Measurements from ENCODE around the gene NCOA5. TPM values are rescaled to one million over a fixed set of nuclear protein-coding genes. Genes with fewer than 3 reads are reported as not detected.

The NCOA5 gene
- total and polyA plus RNA-seq, 9 of the 15 experiments (the other 6 are each of a cell fraction or from before 2014, with no cell fraction given): 3.9 to 22.8 (median 13.8) TPM

DNA sequence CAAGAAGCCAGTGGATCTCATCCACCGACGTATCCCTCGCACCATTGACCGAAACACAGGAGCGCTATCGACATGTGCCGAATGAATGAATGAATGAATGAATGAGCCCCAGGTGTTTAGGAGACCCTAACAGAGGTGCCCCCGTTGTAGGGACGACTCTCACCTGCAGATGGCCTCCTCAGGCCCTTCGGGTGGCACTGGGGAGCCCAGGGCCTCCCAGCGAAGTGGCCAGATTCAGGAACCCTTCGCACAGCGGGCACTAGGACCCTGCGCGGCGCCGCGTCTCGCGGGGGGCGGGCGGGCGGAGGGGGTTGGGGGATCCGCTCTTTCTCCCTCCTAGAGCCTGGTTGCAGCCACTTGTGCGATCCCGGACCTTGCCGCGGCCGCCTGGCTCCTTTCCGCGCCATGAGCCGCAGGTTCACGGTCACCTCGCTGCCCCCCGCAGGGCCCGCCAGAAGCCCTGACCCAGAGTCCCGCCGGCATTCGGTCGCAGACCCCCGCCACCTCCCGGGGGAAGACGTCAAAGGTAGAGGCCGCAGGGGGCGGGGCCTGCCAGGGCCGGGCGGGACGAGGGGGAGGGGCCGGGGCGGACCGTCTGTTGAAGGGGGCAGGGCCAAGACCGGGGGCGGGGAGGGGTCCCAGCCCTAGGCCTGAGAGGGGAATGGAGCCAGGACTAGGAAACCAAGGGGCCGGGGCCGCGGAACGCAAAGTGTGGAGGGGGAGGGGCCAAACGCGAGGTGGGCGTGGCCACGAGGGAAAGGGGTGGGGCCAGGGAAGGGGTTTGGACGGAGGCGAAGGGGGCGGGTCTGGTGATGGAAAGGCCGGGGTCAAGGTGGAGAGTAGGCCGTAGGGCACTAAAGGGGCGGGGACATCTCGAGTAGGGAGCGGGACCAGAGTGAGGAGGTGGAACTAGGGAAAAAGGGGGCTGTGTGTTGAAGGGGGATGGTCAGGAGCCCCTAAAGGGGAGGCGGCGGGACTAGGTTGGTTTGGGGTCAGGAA, 68.1 kb downstream of the NCOA5 start (continued):
- TF ChIP-seq, protein P1, sequence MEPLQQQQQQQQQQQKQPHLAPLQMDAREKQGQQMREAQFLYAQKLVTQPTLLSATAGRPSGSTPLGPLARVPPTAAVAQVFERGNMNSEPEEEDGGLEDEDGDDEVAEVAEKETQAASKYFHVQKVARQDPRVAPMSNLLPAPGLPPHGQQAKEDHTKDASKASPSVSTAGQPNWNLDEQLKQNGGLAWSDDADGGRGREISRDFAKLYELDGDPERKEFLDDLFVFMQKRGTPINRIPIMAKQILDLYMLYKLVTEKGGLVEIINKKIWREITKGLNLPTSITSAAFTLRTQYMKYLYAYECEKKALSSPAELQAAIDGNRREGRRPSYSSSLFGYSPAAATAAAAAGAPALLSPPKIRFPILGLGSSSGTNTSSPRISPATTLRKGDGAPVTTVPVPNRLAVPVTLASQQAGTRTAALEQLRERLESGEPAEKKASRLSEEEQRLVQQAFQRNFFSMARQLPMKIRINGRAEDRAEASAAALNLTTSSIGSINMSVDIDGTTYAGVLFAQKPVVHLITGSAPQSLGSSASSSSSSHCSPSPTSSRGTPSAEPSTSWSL (CRISPR knock-in tag; IDR thresholded peaks at IDR 0.05; ENCODE audit: borderline replicate concordance): no peak
- TF ChIP-seq FOS (IDR thresholded peaks at IDR 0.05; ENCODE audit: extremely low read depth, insufficient read length): no peak
- TF ChIP-seq YBX1 (IDR thresholded peaks at IDR 0.05): no peak
- no peak for TF ChIP-seq ZKSCAN1 (IDR thresholded peaks at IDR 0.05; ENCODE audit: low read depth, low read length)
- TF ChIP-seq, protein P2, sequence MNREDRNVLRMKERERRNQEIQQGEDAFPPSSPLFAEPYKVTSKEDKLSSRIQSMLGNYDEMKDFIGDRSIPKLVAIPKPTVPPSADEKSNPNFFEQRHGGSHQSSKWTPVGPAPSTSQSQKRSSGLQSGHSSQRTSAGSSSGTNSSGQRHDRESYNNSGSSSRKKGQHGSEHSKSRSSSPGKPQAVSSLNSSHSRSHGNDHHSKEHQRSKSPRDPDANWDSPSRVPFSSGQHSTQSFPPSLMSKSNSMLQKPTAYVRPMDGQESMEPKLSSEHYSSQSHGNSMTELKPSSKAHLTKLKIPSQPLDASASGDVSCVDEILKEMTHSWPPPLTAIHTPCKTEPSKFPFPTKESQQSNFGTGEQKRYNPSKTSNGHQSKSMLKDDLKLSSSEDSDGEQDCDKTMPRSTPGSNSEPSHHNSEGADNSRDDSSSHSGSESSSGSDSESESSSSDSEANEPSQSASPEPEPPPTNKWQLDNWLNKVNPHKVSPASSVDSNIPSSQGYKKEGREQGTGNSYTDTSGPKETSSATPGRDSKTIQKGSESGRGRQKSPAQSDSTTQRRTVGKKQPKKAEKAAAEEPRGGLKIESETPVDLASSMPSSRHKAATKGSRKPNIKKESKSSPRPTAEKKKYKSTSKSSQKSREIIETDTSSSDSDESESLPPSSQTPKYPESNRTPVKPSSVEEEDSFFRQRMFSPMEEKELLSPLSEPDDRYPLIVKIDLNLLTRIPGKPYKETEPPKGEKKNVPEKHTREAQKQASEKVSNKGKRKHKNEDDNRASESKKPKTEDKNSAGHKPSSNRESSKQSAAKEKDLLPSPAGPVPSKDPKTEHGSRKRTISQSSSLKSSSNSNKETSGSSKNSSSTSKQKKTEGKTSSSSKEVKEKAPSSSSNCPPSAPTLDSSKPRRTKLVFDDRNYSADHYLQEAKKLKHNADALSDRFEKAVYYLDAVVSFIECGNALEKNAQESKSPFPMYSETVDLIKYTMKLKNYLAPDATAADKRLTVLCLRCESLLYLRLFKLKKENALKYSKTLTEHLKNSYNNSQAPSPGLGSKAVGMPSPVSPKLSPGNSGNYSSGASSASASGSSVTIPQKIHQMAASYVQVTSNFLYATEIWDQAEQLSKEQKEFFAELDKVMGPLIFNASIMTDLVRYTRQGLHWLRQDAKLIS (CRISPR knock-in tag; IDR thresholded peaks at IDR 0.05): no peak
- TF ChIP-seq HDAC2 (IDR thresholded peaks at IDR 0.05): 0 out of 2 replicates have a peak, but pooled peaks have one; percentile 33
- TF ChIP-seq, protein P3, sequence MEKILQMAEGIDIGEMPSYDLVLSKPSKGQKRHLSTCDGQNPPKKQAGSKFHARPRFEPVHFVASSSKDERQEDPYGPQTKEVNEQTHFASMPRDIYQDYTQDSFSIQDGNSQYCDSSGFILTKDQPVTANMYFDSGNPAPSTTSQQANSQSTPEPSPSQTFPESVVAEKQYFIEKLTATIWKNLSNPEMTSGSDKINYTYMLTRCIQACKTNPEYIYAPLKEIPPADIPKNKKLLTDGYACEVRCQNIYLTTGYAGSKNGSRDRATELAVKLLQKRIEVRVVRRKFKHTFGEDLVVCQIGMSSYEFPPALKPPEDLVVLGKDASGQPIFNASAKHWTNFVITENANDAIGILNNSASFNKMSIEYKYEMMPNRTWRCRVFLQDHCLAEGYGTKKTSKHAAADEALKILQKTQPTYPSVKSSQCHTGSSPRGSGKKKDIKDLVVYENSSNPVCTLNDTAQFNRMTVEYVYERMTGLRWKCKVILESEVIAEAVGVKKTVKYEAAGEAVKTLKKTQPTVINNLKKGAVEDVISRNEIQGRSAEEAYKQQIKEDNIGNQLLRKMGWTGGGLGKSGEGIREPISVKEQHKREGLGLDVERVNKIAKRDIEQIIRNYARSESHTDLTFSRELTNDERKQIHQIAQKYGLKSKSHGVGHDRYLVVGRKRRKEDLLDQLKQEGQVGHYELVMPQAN (IDR thresholded peaks at IDR 0.05; ENCODE audit: borderline replicate concordance): no peak
- no peak for TF ChIP-seq TEAD4 (IDR thresholded peaks at IDR 0.05; ENCODE audit: low read length)
- TF ChIP-seq TEAD4 (CRISPR knock-in tag; IDR thresholded peaks at IDR 0.05; ENCODE audit: borderline replicate concordance): no peak
- no peak for TF ChIP-seq SETDB1 (IDR thresholded peaks at IDR 0.05; ENCODE audit: low read length)
- no peak for TF ChIP-seq ZNF668 (CRISPR knock-in tag; IDR thresholded peaks at IDR 0.05)
- TF ChIP-seq KAT2B (IDR thresholded peaks at IDR 0.05; ENCODE audit: low read depth, low read length): no peak
- TF ChIP-seq MTF1 (CRISPR knock-in tag; IDR thresholded peaks at IDR 0.05; ENCODE audit: borderline replicate concordance): no peak
- TF ChIP-seq FUS (optimal IDR thresholded peaks at IDR 0.05; ENCODE audit: low read depth, low read length): no peak
- TF ChIP-seq, protein P4, sequence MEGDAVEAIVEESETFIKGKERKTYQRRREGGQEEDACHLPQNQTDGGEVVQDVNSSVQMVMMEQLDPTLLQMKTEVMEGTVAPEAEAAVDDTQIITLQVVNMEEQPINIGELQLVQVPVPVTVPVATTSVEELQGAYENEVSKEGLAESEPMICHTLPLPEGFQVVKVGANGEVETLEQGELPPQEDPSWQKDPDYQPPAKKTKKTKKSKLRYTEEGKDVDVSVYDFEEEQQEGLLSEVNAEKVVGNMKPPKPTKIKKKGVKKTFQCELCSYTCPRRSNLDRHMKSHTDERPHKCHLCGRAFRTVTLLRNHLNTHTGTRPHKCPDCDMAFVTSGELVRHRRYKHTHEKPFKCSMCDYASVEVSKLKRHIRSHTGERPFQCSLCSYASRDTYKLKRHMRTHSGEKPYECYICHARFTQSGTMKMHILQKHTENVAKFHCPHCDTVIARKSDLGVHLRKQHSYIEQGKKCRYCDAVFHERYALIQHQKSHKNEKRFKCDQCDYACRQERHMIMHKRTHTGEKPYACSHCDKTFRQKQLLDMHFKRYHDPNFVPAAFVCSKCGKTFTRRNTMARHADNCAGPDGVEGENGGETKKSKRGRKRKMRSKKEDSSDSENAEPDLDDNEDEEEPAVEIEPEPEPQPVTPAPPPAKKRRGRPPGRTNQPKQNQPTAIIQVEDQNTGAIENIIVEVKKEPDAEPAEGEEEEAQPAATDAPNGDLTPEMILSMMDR (IDR thresholded peaks at IDR 0.05 in 2 of 3, conservative IDR thresholded peaks at IDR 0.05 in 1 of 3; ENCODE audit: insufficient read depth in 2 of 3, low read depth in 1 of 3, low read length in 3 of 3): peak in 1 of 3 experiments; percentile 14; a peak in 1 of 6 replicates
- no peak for TF ChIP-seq FOXA3 (CRISPR knock-in tag; conservative IDR thresholded peaks at IDR 0.05 in 1 of 2, IDR thresholded peaks at IDR 0.05 in 1 of 2)
- TF ChIP-seq NFATC3 (IDR thresholded peaks at IDR 0.05): no peak
